ENCODE data around the gene CRACR2B. TPM values are rescaled to one million over a fixed set of nuclear protein-coding genes. Genes with fewer than 3 reads are reported as not detected.

Gene CRACR2B
- total and polyA plus RNA-seq, 2 experiments from 2014 or later = 2.0 to 2.3 TPM

DNA sequence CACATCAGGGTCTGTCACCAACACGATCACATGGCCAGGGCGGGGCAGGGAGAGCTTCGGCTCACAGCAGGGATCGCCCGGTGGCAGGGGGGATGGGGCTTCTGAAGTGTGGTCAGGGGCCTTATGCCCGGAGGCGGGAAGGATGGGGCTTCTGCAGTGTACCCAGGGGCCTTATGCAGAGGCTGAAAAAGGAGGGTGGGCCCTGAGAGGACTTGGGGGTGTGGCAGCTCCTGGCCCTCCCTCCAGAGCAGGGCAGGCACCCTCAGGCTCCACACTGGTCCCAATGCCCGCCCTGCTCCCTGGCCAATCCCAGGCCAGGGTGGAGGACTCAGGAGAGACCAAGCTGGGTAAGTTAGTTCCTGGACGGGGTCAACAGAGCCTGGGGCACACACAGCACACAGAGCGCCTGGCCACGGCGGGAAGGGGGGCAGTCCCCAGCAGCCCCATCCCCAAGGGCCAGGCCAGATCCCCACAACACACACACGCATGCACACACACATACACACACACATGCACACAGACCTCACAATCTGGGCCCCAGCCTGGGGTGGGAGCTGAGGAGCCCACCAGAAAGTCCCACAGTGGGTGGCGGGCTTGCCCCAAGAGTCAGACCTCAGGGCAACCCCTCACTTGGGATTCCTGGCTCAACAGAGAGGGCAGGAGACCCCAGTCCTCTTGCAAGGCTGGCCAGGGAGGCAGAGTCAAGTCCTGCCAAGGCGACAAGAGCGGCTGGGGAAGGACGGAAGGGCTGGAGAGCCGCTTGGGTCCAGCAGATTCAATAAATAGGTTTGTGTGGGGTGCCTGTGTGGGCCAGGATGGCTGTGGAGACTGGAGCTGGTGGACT, 36.8 kb upstream of the CRACR2B start:
- no peaks in the 10 kb centered on the region for H4K20me1 ChIP-seq (ENCODE audit: insufficient read depth)
- H2AFZ ChIP-seq = no peak overlapping the region
- H3K36me3 ChIP-seq (ENCODE audit: low read depth) = no peaks in the 10 kb centered on the region; the same call in 1 of the 2 replicates
- H3K9ac ChIP-seq = no peak overlapping the region
- H3K27me3 ChIP-seq (replicated peaks; ENCODE audit: insufficient read depth) = no peaks in the 10 kb centered on the region
- 44 to 46% methylated on average over 16 to 18 of the region's 18 CpGs for WGBS, 2 experiments (ENCODE audit: low coverage in 1 of 2, low lambda C conversion rate in 2 of 2, missing lambda C conversion rate in 2 of 2)
- no peaks in the 10 kb centered on the region; the same call in 1 of the 2 replicates for H3K4me1 ChIP-seq (ENCODE audit: insufficient read depth)
- H3K79me2 ChIP-seq (ENCODE audit: insufficient read depth) = peaks cover 12% of the 10 kb centered on the region
- peak; percentile 58 for DNase-seq
- H3K4me2 ChIP-seq (ENCODE audit: unreplicated experiment) = no peak overlapping the region
- H3F3A ChIP-seq (ENCODE audit: insufficient read depth) = 0 out of 2 replicates have a peak, but pooled peaks cover 4% of the 10 kb centered on the region
- H3K27ac ChIP-seq = no peak overlapping the region
- H3K9me2 ChIP-seq (ENCODE audit: insufficient read depth) = no peaks in the 10 kb centered on the region
- in situ Hi-C loops (cut with MboI) = no loop called here
- TF ChIP-seq EZH2 (IDR thresholded peaks at IDR 0.05; ENCODE audit: insufficient read depth, poor library complexity, severe bottlenecking) (no peak), EZH2phosphoT487 (IDR thresholded peaks at IDR 0.05; ENCODE audit: insufficient read depth, low read depth) (no peak)
- no peak overlapping the region for H3K4me3 ChIP-seq
- no peaks in the 10 kb centered on the region for H3K9me3 ChIP-seq (ENCODE audit: low read depth)

DNA sequence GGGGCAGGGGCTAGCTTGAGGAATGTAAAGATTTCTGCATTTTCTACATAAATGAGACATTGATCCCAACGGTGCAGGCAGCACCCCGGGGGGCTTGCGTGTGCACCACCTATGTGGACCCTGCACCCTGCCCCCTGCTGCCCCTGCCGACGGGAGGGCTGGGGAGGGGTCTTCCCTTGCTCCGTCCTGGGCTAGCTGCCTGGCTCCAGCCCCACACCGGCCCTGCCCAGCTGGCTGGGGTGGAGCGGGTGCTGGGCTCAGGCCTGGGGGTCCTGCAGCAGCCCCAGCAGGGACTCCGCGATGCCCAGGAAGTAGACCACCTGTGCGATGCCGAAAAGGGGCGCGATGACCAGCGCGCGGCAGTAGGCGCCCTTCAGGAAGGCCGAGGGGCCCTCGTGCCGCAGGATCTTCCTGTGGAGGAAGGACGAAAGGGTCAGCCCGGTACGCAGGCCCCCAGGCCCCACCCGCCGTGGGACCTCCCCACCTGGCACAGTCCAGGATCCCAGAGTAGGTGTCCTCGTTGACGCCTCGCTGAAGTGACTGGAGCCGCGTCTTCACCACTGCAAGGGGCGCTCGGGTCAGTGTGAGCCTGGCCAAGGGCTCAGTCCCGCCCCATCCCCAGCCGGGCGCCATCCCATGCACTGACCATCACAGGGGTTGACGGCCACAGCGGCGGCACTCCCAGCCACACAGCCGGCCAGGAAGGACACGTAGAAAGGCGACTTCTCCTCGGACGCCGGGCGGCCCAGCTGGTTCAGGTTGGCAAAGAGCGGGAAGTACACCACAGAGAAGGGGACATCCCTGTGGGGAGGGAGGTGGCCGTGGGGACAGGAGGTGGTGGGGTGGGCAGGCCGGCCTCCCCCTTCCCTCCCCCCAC, 35.8 kb upstream of the CRACR2B start:
- Histone ChIP-seq H3K27me3 (replicated peaks; ENCODE audit: insufficient read depth) (no peaks in the 10 kb centered on the region), H3K4me1 (ENCODE audit: insufficient read depth) (peaks cover 6% of the 10 kb centered on the region), H3F3A (ENCODE audit: insufficient read depth) (peaks cover 8% of the 10 kb centered on the region; the same call in 1 of the 2 replicates), H4K20me1 (ENCODE audit: insufficient read depth) (no peaks in the 10 kb centered on the region), H3K36me3 (ENCODE audit: low read depth) (no peaks in the 10 kb centered on the region; the same call in 1 of the 2 replicates), H3K4me3 (no peak overlapping the region), H3K9me2 (ENCODE audit: insufficient read depth) (no peaks in the 10 kb centered on the region), H3K9ac (no peak overlapping the region), H3K4me2 (ENCODE audit: unreplicated experiment) (no peak overlapping the region), H2AFZ (no peak overlapping the region), H3K79me2 (ENCODE audit: insufficient read depth) (peaks cover 12% of the 10 kb centered on the region), H3K9me3 (ENCODE audit: low read depth) (no peaks in the 10 kb centered on the region), H3K27ac (no peak overlapping the region)
- no peak for TF ChIP-seq EZH2phosphoT487 (IDR thresholded peaks at IDR 0.05; ENCODE audit: insufficient read depth, low read depth)
- TF ChIP-seq EZH2 (IDR thresholded peaks at IDR 0.05; ENCODE audit: insufficient read depth, poor library complexity, severe bottlenecking) = no peak
- DNase-seq = no peak
- in situ Hi-C loops (cut with MboI) = no loop called here
- WGBS, 2 experiments (ENCODE audit: low coverage in 1 of 2, low lambda C conversion rate in 2 of 2, missing lambda C conversion rate in 2 of 2) = 93 to 96% methylated on average over 32 to 42 of the region's 49 CpGs

GRCh38 chr11:792535-792821, 35.2 kb upstream of the CRACR2B start:
- Histone ChIP-seq H3K79me2 (ENCODE audit: insufficient read depth) (peaks cover 12% of the 10 kb centered on the region), H3K36me3 (ENCODE audit: low read depth) (no peaks in the 10 kb centered on the region; the same call in 1 of the 2 replicates), H3K4me2 (ENCODE audit: unreplicated experiment) (no peak overlapping the region), H2AFZ (no peak overlapping the region), H4K20me1 (ENCODE audit: insufficient read depth) (no peaks in the 10 kb centered on the region), H3K9ac (no peak overlapping the region), H3F3A (ENCODE audit: insufficient read depth) (peaks cover 8% of the 10 kb centered on the region; the same call in 1 of the 2 replicates), H3K27me3 (replicated peaks; ENCODE audit: insufficient read depth) (no peaks in the 10 kb centered on the region), H3K27ac (no peak overlapping the region), H3K9me3 (ENCODE audit: low read depth) (no peaks in the 10 kb centered on the region), H3K4me1 (ENCODE audit: insufficient read depth) (peaks cover 6% of the 10 kb centered on the region), H3K9me2 (ENCODE audit: insufficient read depth) (no peaks in the 10 kb centered on the region), H3K4me3 (no peak overlapping the region)
- in situ Hi-C loops (cut with MboI) = no loop called here
- DNase-seq = no peak
- TF ChIP-seq EZH2 (IDR thresholded peaks at IDR 0.05; ENCODE audit: insufficient read depth, poor library complexity, severe bottlenecking) (no peak), EZH2phosphoT487 (IDR thresholded peaks at IDR 0.05; ENCODE audit: insufficient read depth, low read depth) (no peak)
- WGBS, 2 experiments (ENCODE audit: low coverage in 1 of 2, low lambda C conversion rate in 2 of 2, missing lambda C conversion rate in 2 of 2) = 81% methylated on average over 13 of the region's 15 CpGs; no CpG with 5 or more reads in 1 of the 2 experiments

DNA sequence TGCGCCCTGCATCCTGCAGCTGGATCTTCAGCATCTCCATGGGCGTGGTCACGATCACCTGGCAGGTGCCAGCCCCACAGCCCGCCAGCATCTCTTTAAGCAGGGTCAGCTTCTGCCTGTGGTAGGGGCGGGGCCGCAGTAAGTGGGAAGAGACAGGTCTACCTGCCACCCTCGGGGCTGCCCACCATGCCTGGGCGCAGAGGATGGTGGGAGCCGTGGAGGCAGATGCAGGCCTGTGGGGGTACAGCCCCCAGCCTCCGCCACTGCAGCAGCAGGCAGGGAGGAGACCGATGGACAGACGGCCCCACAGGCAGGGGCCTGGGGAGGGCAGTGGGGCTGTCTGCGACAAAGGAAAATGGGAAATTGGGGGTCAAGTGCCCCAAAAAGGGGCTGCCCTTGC, 34.8 kb upstream of the CRACR2B start:
- no peaks in the 10 kb centered on the region for H4K20me1 ChIP-seq (ENCODE audit: insufficient read depth)
- H3K4me1 ChIP-seq (ENCODE audit: insufficient read depth) = peaks cover 6% of the 10 kb centered on the region
- no peaks in the 10 kb centered on the region for H3K27me3 ChIP-seq (replicated peaks; ENCODE audit: insufficient read depth)
- H3K9me2 ChIP-seq (ENCODE audit: insufficient read depth) = no peaks in the 10 kb centered on the region
- no peak for DNase-seq
- WGBS, 2 experiments (ENCODE audit: low coverage in 1 of 2, low lambda C conversion rate in 2 of 2, missing lambda C conversion rate in 2 of 2) = 93 to 95% methylated on average over 13 of the region's 13 CpGs
- H3K79me2 ChIP-seq (ENCODE audit: insufficient read depth) = peaks cover 12% of the 10 kb centered on the region
- TF ChIP-seq EZH2phosphoT487 (IDR thresholded peaks at IDR 0.05; ENCODE audit: insufficient read depth, low read depth) (no peak), EZH2 (IDR thresholded peaks at IDR 0.05; ENCODE audit: insufficient read depth, poor library complexity, severe bottlenecking) (no peak)
- H3K4me3 ChIP-seq = no peak overlapping the region
- in situ Hi-C loops (cut with MboI) = no loop called here
- H2AFZ ChIP-seq = no peak overlapping the region
- H3K27ac ChIP-seq = no peak overlapping the region
- H3K9ac ChIP-seq = no peak overlapping the region
- no peak overlapping the region for H3K4me2 ChIP-seq (ENCODE audit: unreplicated experiment)
- no peaks in the 10 kb centered on the region for H3K9me3 ChIP-seq (ENCODE audit: low read depth)
- no peaks in the 10 kb centered on the region; the same call in 1 of the 2 replicates for H3K36me3 ChIP-seq (ENCODE audit: low read depth)
- peaks cover 8% of the 10 kb centered on the region; the same call in 1 of the 2 replicates for H3F3A ChIP-seq (ENCODE audit: insufficient read depth)

Measured in GM23248 (cell line).